HepG2 (cell line): Measurements from ENCODE around the gene TSC22D2. TPM values are rescaled to one million over a fixed set of nuclear protein-coding genes. Genes with fewer than 3 reads are reported as not detected.

Experiments
- ATAC-seq: fragments of 200-7000 bp; cut with Tn5 transposase; 3 replicates; pipeline ENCODE4 v1.9.1; 2020; ENCODE audit warnings: mild to moderate bottlenecking, moderate library complexity
- BruUV-seq: library from RNA; stranded (reverse); fragments of 400-500 nt; replicated peaks from 2 replicates; lab custom pipeline; 2021; lab: Mats Ljungman, UMichigan
- CTCF ChIA-PET: fragments of 300-600 bp; formaldehyde crosslinking; extraction: SDS; loops from one replicate; lab custom pipeline; 2021; ENCODE audit warnings: low total read pairs, inconsistent platforms, low intra/inter-chr PET ratio; lab: Yijun Ruan, JAX
- POLR2A ChIA-PET: fragments of 350-600 bp; sonication (Branson Sonifier 250); formaldehyde crosslinking; loops from one replicate; lab custom pipeline; 2020; ENCODE audit warnings: antibody characterized with exemption, inconsistent platforms; lab: Yijun Ruan, JAX
- DNase-seq: peaks from one replicate; pipeline ENCODE4 v3.0.0-alpha.2; 2015; ENCODE audit warnings: low spot score
- FAIRE-seq: peaks from 3 replicates; lab custom pipeline; 2011; peaks lifted over from hg19 to GRCh38; lab: Jason Lieb, UNC
- H2AFZ ChIP-seq: one replicate; pipeline ENCODE4 v1.6.1; 2011; ENCODE audit warnings: low read length, inconsistent platforms
- H3K27ac ChIP-seq: fragments of 300-600 bp; 3 replicates; pipeline ENCODE4 v1.8.0; 2011; ENCODE audit warnings: mixed run types, mild to moderate bottlenecking, mixed read lengths, low read length, inconsistent platforms; ENCODE audit not compliant: insufficient read depth; ENCODE audit errors: extremely low read length
- H3K27me3 ChIP-seq, 2 experiments: fragments of 200-600 bp in 1 of 2; 2 replicates in 1 of 2; 3 replicates in 1 of 2; pipeline versions ENCODE4 v1.6.0 to v1.8.0; 2011; ENCODE audit warnings: low read length in 2 of 2, mild to moderate bottlenecking in 2 of 2, moderate library complexity in 2 of 2, inconsistent platforms in 1 of 2; ENCODE audit not compliant: insufficient read depth in 2 of 2, control insufficient read depth in 1 of 2
- H3K36me3 ChIP-seq, 2 experiments: fragments of 200-600 bp in 1 of 2; replicated peaks in 1 of 2; 2 replicates in 1 of 2; 3 replicates in 1 of 2; pipeline versions ENCODE4 v1.5.1 to v1.8.0; 2011; ENCODE audit warnings: low read length in 2 of 2, inconsistent platforms in 1 of 2; ENCODE audit not compliant: insufficient read depth in 2 of 2, control insufficient read depth in 1 of 2
- H3K4me1 ChIP-seq: 2 replicates; pipeline ENCODE4 v1.5.1; 2012; ENCODE audit warnings: low read length, inconsistent platforms; ENCODE audit not compliant: insufficient read depth
- H3K4me2 ChIP-seq: 2 replicates; pipeline ENCODE4 v1.6.0; 2011; ENCODE audit warnings: low read depth, low read length, inconsistent platforms
- H3K4me3 ChIP-seq, 3 experiments: fragments of 200-600 bp in 1 of 3; sonication (generic), shearing (Covaris generic) in 1 of 3; replicated peaks in 1 of 3; 2 replicates each; pipeline ENCODE4 v1.5.1; 2011 to 2016; ENCODE audit warnings: low read length in 3 of 3, inconsistent platforms in 2 of 3, low read depth in 2 of 3, mild to moderate bottlenecking in 2 of 3, control low read depth in 1 of 3, mixed read lengths in 1 of 3; ENCODE audit not compliant: insufficient read depth in 1 of 3
- H3K79me2 ChIP-seq: one replicate; pipeline ENCODE4 v1.6.1; 2011; ENCODE audit warnings: low read length, inconsistent platforms; ENCODE audit not compliant: insufficient read depth
- H3K9ac ChIP-seq: 2 replicates; pipeline ENCODE4 v1.6.0; 2011; ENCODE audit warnings: mild to moderate bottlenecking, low read depth, low read length, inconsistent platforms; ENCODE audit not compliant: insufficient read depth
- H3K9me3 ChIP-seq: 2 replicates; pipeline ENCODE4 v1.5.1; 2012; ENCODE audit warnings: mild to moderate bottlenecking, low read length
- H4K20me1 ChIP-seq: 2 replicates; pipeline ENCODE4 v1.6.0; 2011; ENCODE audit warnings: inconsistent platforms, mild to moderate bottlenecking, low read length, moderate library complexity; ENCODE audit not compliant: insufficient read depth
- ESRRA ChIP-seq: sonication (generic); formaldehyde crosslinking; IDR thresholded peaks from 2 replicates; pipeline ENCODE4 v1.5.1; 2020; ENCODE audit warnings: mild to moderate bottlenecking, low read depth, missing genetic modification reagents
- HNRNPH1 ChIP-seq: fragments of 200-400 bp; formaldehyde crosslinking; optimal IDR thresholded peaks from 2 replicates; pipeline ENCODE3; 2017; ENCODE audit warnings: mild to moderate bottlenecking, low read depth, low read length
- NCOR1 ChIP-seq: fragments of 200-600 bp; sonication (generic); IDR thresholded peaks from 2 replicates; pipeline ENCODE4 v1.7.0; 2017; ENCODE audit warnings: antibody characterized with exemption, low read length, borderline replicate concordance
- PRDM4 ChIP-seq: sonication (generic); formaldehyde crosslinking; IDR thresholded peaks from 2 replicates; pipeline ENCODE4 v1.9.0; 2021; ENCODE audit warnings: missing genetic modification reagents, borderline replicate concordance
- RFX1 ChIP-seq: fragments of 450-650 bp; IDR thresholded peaks from 2 replicates; pipeline ENCODE4 v1.6.1; 2017
- ZBTB7B ChIP-seq: sonication (generic); formaldehyde crosslinking; IDR thresholded peaks from 2 replicates; pipeline ENCODE4 v1.4.0; 2020; ENCODE audit warnings: missing genetic modification reagents
- ZKSCAN8 ChIP-seq: IDR thresholded peaks from 2 replicates; pipeline ENCODE4 v1.6.1; 2016; ENCODE audit warnings: borderline replicate concordance, missing genetic modification reagents, missing compliant biosample characterization
- ZNF382 ChIP-seq: sonication (generic); formaldehyde crosslinking; IDR thresholded peaks from 2 replicates; pipeline ENCODE4 v1.5.0; 2020; ENCODE audit warnings: missing genetic modification reagents, mild to moderate bottlenecking, borderline replicate concordance
- ZNF569 ChIP-seq: sonication (generic); formaldehyde crosslinking; IDR thresholded peaks from 2 replicates; pipeline ENCODE4 v1.5.0; 2020; ENCODE audit warnings: mild to moderate bottlenecking, missing genetic modification reagents, moderate library complexity, borderline replicate concordance
- ZSCAN25 ChIP-seq: sonication (generic); formaldehyde crosslinking; IDR thresholded peaks from 2 replicates; pipeline ENCODE4 v1.8.0; 2022; ENCODE audit warnings: mild to moderate bottlenecking, missing genetic modification reagents
- ZUFSP ChIP-seq: sonication (generic); formaldehyde crosslinking; IDR thresholded peaks from 2 replicates; pipeline ENCODE4 v1.9.0; 2021; ENCODE audit warnings: missing genetic modification reagents, mild to moderate bottlenecking, borderline replicate concordance
- WGBS: methylation state at CpG from one replicate; pipeline ENCODE4 v1.1.6; 2017; ENCODE audit warnings: low lambda C conversion rate; 5-methylcytosine and 5-hydroxymethylcytosine counted together
- in situ Hi-C: cut with HindIII; loops from 2 replicates; pipeline ENCODE4 v1.10.0; 2017; ENCODE audit warnings: low pct_unique_long_range_greater_than_20kb; ENCODE audit not compliant: extremely low pct_ligation_motif_present
- intact Hi-C: fragments of 100-400 bp; cut with micrococcal nuclease; formaldehyde crosslinking; loops from one replicate; pipeline ENCODE4 v1.10.0; 2022; ENCODE audit not compliant: unreplicated experiment
- polyA plus RNA-seq, 8 experiments: library from polyadenylated mRNA; depleted of rRNA in 3 of 8; stranded (reverse) in 7 of 8; unstranded in 1 of 8; fragments of >200 nt; fragmentation: Illumina TruSeq in 4 of 8; extraction: Trizol in 4 of 8; gene quantifications; 2 replicates each; pipeline versions ENCODE4 v1.2.1 to v1.2.3, GENCODE V29; 2011 to 2016; ENCODE audit warnings: low read depth in 4 of 8, missing spikeins in 1 of 8, mixed read lengths in 1 of 8; ENCODE audit not compliant: insufficient read depth in 1 of 8
- total RNA-seq, 5 experiments: library from RNA; depleted of rRNA; stranded (reverse); fragments of >200 nt; fragmentation: Illumina TruSeq; extraction: Trizol; gene quantifications; 2 replicates each; pipeline ENCODE4 v1.2.3, GENCODE V29; 2016; ENCODE audit warnings: low read depth in 1 of 5
- TF ChIP-seq, protein P1 (sequence below): sonication (generic); formaldehyde crosslinking; IDR thresholded peaks from 2 replicates; pipeline ENCODE4 v1.5.1; 2020; ENCODE audit warnings: mild to moderate bottlenecking, moderate library complexity, missing genetic modification reagents
- TF ChIP-seq, protein P2 (sequence below): sonication (generic); formaldehyde crosslinking; IDR thresholded peaks from 2 replicates; pipeline ENCODE4 v1.8.0; 2022; ENCODE audit warnings: missing genetic modification reagents, mild to moderate bottlenecking, inconsistent platforms, borderline replicate concordance
- TF ChIP-seq, protein P3 (sequence below): IDR thresholded peaks from 2 replicates; pipeline ENCODE4 v1.4.0; 2020; ENCODE audit warnings: mild to moderate bottlenecking, missing genetic modification reagents

TSC22D2 gene
- total and polyA plus RNA-seq, 2 of the 13 experiments (the other 11 are each of a cell fraction or from before 2014, with no cell fraction given), result 4.6 to 8.2 TPM

- FAIRE-seq, result no peak
- Histone ChIP-seq H3K79me2 (no peaks in the 10 kb centered on the region), H2AFZ (no peak overlapping the region), H3K4me1 (no peaks in the 10 kb centered on the region), H3K27ac (no peak overlapping the region), H3K9ac (no peak overlapping the region), H3K4me3 (no peak overlapping the region), H3K4me2 (no peak overlapping the region), H3K36me3 (no peaks in the 10 kb centered on the region), H3K9me3 (no peaks in the 10 kb centered on the region), H3K27me3 (no peaks in the 10 kb centered on the region), H4K20me1 (no peaks in the 10 kb centered on the region)
- no peak for ATAC-seq
- TF ChIP-seq, protein P1, sequence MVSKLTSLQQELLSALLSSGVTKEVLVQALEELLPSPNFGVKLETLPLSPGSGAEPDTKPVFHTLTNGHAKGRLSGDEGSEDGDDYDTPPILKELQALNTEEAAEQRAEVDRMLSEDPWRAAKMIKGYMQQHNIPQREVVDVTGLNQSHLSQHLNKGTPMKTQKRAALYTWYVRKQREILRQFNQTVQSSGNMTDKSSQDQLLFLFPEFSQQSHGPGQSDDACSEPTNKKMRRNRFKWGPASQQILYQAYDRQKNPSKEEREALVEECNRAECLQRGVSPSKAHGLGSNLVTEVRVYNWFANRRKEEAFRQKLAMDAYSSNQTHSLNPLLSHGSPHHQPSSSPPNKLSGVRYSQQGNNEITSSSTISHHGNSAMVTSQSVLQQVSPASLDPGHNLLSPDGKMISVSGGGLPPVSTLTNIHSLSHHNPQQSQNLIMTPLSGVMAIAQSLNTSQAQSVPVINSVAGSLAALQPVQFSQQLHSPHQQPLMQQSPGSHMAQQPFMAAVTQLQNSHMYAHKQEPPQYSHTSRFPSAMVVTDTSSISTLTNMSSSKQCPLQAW (CRISPR knock-in tag), result no peak
- TF ChIP-seq HNRNPH1 (no peak), NCOR1 (no peak), ZKSCAN8 (CRISPR knock-in tag) (no peak), ZNF569 (CRISPR knock-in tag) (no peak), ZBTB7B (CRISPR knock-in tag) (no peak), RFX1 (no peak), ZSCAN25 (CRISPR knock-in tag) (no peak), ZUFSP (CRISPR knock-in tag) (no peak), ZNF382 (CRISPR knock-in tag) (no peak), ESRRA (no peak), PRDM4 (no peak)
- TF ChIP-seq, protein P2, sequence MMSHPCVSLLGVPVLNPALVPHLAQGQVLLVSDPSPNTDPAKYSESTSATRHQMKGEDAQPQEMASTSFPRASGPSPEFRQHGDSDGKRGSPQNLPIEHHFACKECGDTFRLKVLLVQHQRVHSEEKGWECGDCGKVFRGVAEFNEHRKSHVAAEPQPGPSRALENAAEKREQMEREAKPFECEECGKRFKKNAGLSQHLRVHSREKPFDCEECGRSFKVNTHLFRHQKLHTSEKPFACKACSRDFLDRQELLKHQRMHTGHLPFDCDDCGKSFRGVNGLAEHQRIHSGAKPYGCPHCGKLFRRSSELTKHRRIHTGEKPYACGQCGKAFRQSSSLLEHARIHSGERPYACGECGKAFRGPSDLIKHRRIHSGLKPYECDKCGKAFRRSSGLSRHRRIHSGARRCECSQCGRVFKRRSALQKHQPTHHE (CRISPR knock-in tag), result no peak
- TF ChIP-seq, protein P3, sequence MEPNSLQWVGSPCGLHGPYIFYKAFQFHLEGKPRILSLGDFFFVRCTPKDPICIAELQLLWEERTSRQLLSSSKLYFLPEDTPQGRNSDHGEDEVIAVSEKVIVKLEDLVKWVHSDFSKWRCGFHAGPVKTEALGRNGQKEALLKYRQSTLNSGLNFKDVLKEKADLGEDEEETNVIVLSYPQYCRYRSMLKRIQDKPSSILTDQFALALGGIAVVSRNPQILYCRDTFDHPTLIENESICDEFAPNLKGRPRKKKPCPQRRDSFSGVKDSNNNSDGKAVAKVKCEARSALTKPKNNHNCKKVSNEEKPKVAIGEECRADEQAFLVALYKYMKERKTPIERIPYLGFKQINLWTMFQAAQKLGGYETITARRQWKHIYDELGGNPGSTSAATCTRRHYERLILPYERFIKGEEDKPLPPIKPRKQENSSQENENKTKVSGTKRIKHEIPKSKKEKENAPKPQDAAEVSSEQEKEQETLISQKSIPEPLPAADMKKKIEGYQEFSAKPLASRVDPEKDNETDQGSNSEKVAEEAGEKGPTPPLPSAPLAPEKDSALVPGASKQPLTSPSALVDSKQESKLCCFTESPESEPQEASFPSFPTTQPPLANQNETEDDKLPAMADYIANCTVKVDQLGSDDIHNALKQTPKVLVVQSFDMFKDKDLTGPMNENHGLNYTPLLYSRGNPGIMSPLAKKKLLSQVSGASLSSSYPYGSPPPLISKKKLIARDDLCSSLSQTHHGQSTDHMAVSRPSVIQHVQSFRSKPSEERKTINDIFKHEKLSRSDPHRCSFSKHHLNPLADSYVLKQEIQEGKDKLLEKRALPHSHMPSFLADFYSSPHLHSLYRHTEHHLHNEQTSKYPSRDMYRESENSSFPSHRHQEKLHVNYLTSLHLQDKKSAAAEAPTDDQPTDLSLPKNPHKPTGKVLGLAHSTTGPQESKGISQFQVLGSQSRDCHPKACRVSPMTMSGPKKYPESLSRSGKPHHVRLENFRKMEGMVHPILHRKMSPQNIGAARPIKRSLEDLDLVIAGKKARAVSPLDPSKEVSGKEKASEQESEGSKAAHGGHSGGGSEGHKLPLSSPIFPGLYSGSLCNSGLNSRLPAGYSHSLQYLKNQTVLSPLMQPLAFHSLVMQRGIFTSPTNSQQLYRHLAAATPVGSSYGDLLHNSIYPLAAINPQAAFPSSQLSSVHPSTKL (CRISPR knock-in tag), result no peak
- no TSS peak for BruUV-seq
- in situ Hi-C loops, result no loop called here
- POLR2A ChIA-PET, result no interaction called here
- DNase-seq, result no peak
- CTCF ChIA-PET, result no interaction called here
- WGBS, result 76% methylated on average over 1 of the region's 1 CpG
- intact Hi-C loops, result no loop called here
These were observed 59.3 kb downstream of the TSC22D2 start for GRCh38 chr3:150467381-150467780.
